ENCODE measurements around the gene USHBP1. TPM values are rescaled to one million over a fixed set of nuclear protein-coding genes. Genes with fewer than 3 reads are reported as not detected.

Gene USHBP1
- polyA plus RNA-seq, 2 of the 4 experiments (the other 2 are of a cell fraction): 0.03 TPM; not detected in 1

GRCh38 chr19:17226002-17226933 is 38.3 kb downstream of the USHBP1 start, which contains the start of gene OCEL1:
OCEL1 (plus strand) TSS chr19:17226226; CDS start chr19:17226248, 22 bp downstream.
- TF ChIP-seq RFX5 (IDR thresholded peaks at IDR 0.05) (no peak), ZC3H11A (IDR thresholded peaks at IDR 0.05) (no peak), JUN (IDR thresholded peaks at IDR 0.05) (peak in 1 of 2 experiments; percentile 30; a peak in 1 of 5 replicates), POLR2A (IDR thresholded peaks at IDR 0.05; ENCODE audit: low read length) (peak; percentile 43), MAX (IDR thresholded peaks at IDR 0.05) (peak; percentile 29; the same call in 1 of the 2 replicates), MAZ (IDR thresholded peaks at IDR 0.05; ENCODE audit: borderline replicate concordance, low read depth, low read length) (0 out of 2 replicates have a peak, but pooled peaks have one; percentile 11), SMC3 (IDR thresholded peaks at IDR 0.05) (0 out of 3 replicates have a peak, but pooled peaks have one; percentile 5), REST (IDR thresholded peaks at IDR 0.05) (no peak), E2F6 (IDR thresholded peaks at IDR 0.05; ENCODE audit: borderline replicate concordance, low read depth) (0 out of 2 replicates have a peak, but pooled peaks have one; percentile 25), MYC (IDR thresholded peaks at IDR 0.05; ENCODE audit: borderline replicate concordance, low read length) (0 out of 2 replicates have a peak, but pooled peaks have one; percentile 12), TFCP2L1 (CRISPR knock-in tag; IDR thresholded peaks at IDR 0.05) (0 out of 2 replicates have a peak, but pooled peaks have one; percentile 37), PHF8 (IDR thresholded peaks at IDR 0.05; ENCODE audit: borderline replicate concordance, low read depth) (peak; percentile 24; the same call in 1 of the 2 replicates), CEBPB (IDR thresholded peaks at IDR 0.05) (peak in 1 of 2 experiments; percentile 79; a peak in 2 of 4 replicates), CTCF (IDR thresholded peaks at IDR 0.05) (no peak)
- under 1% methylated on average over 10 of the region's 90 CpGs for WGBS (ENCODE audit: missing lambda C conversion rate)
- Histone ChIP-seq H3K9me3 (no peaks in the 10 kb centered on the region), H3K4me2 (peak within 1 kb of the TSS; percentile 79), H3K27ac (peak within 1 kb of the TSS; percentile 83 to 92), H3K4me3 (peak within 1 kb of the TSS; percentile 64), H3K4me1 (peaks cover 9% of the 10 kb centered on the region; the same call in 1 of the 3 replicates)
- DNase-seq (ENCODE audit: low read depth in 1 of 2, low spot score in 1 of 2) (peak; percentile 80 to 97), ATAC-seq (peak; percentile 93 to 94), FAIRE-seq (no peak)
- POLR2A ChIA-PET: interaction anchor here (0.6 to 1.6 kb wide), 5 partner anchors 9 to 41 kb away, joined by 4 to 18 read pairs (median 4); partner anchors contain the start of genes BABAM1 and USE1
- CTCF ChIA-PET: interaction anchor here (0.5 to 3.6 kb wide), 8 partner anchors 9 to 151 kb away, joined by 3 to 11 read pairs (median 3); partner anchors contain the start of gene MYO9B

GRCh38 chr19:17225053-17225452 is 39.5 kb downstream of the USHBP1 start:
- no peak overlapping the region for H3K4me3 ChIP-seq
- peaks cover 13% of the 10 kb centered on the region for H3K4me1 ChIP-seq
- ATAC-seq (no peak), DNase-seq (ENCODE audit: low read depth in 1 of 2, low spot score in 1 of 2) (no peak), FAIRE-seq (no peak)
- 84% methylated on average over 10 of the region's 10 CpGs for WGBS (ENCODE audit: missing lambda C conversion rate)
- TF ChIP-seq MAFK (IDR thresholded peaks at IDR 0.05; ENCODE audit: partially characterized antibody) (no peak), HOXB5 (CRISPR knock-in tag; IDR thresholded peaks at IDR 0.05) (no peak), SREBF2 (IDR thresholded peaks at IDR 0.05) (no peak), NR3C1 (IDR thresholded peaks at IDR 0.05) (no peak)
- peak overlapping the region in 1 of 2 experiments; percentile 92; a peak in 2 of 6 replicates for H3K27ac ChIP-seq
- H3K9me3 ChIP-seq: no peaks in the 10 kb centered on the region
- H3K4me2 ChIP-seq: peak overlapping the region; percentile 79; the same call in 1 of the 3 replicates
- POLR2A ChIA-PET: no interaction called here
- CTCF ChIA-PET: interaction anchor here (0.9 to 3.6 kb wide), 3 partner anchors 10 to 58 kb away, joined by 3 to 11 read pairs (median 5); no protein-coding TSS in a partner anchor
